ENCODE results near the gene USP10.

USP10 gene

GRCh38 chr16:84822990-84823389, 123.2 kb downstream of the USP10 start:
- H3K27me3 ChIP-seq (ENCODE audit: insufficient read depth, low read depth, severe bottlenecking), result no peaks in the 10 kb centered on the region
- H3K36me3 ChIP-seq, result no peaks in the 10 kb centered on the region
- DNase-seq, result no peak
- no peak overlapping the region for H3K4me3 ChIP-seq (ENCODE audit: low read depth, low read length)
- no peaks in the 10 kb centered on the region for H3K9me3 ChIP-seq (ENCODE audit: severe bottlenecking)
- no peak overlapping the region for H3K27ac ChIP-seq
- TF ChIP-seq CTCF (IDR thresholded peaks at IDR 0.05; ENCODE audit: low read depth, low read length), result no peak

- Histone ChIP-seq H3K9me3 (ENCODE audit: severe bottlenecking) (no peaks in the 10 kb centered on the region), H3K4me3 (ENCODE audit: low read depth, low read length) (no peak overlapping the region), H3K36me3 (no peaks in the 10 kb centered on the region), H3K27me3 (ENCODE audit: insufficient read depth, low read depth, severe bottlenecking) (no peaks in the 10 kb centered on the region), H3K27ac (no peak overlapping the region)
- DNase-seq, result no peak
- TF ChIP-seq CTCF (IDR thresholded peaks at IDR 0.05; ENCODE audit: low read depth, low read length), result no peak
Observed at GRCh38 chr16:84823484-84823883, 123.7 kb downstream of the USP10 start.

- DNase-seq, result no peak
- H3K9me3 ChIP-seq (ENCODE audit: severe bottlenecking), result no peaks in the 10 kb centered on the region
- no peak for TF ChIP-seq CTCF (IDR thresholded peaks at IDR 0.05; ENCODE audit: low read depth, low read length)
- H3K27me3 ChIP-seq (ENCODE audit: insufficient read depth, low read depth, severe bottlenecking), result no peaks in the 10 kb centered on the region
- no peaks in the 10 kb centered on the region for H3K36me3 ChIP-seq
- no peak overlapping the region for H3K4me3 ChIP-seq (ENCODE audit: low read depth, low read length)
- no peak overlapping the region for H3K27ac ChIP-seq
Observed at GRCh38 chr16:84823926-84824325, 124.1 kb downstream of the USP10 start.

- Histone ChIP-seq H3K9me3 (ENCODE audit: severe bottlenecking) (no peaks in the 10 kb centered on the region), H3K27ac (no peak overlapping the region)
Observed at GRCh38 chr16:84825896-84826557, 126.2 kb downstream of the USP10 start.

GRCh38 chr16:84826558-84826941, 126.8 kb downstream of the USP10 start:
- no peaks in the 10 kb centered on the region for H3K27me3 ChIP-seq (ENCODE audit: insufficient read depth, low read depth, severe bottlenecking)
- no peak overlapping the region for H3K27ac ChIP-seq
- no peak for DNase-seq
- no peaks in the 10 kb centered on the region for H3K36me3 ChIP-seq
- H3K9me3 ChIP-seq (ENCODE audit: severe bottlenecking), result no peaks in the 10 kb centered on the region
- no peak for TF ChIP-seq CTCF (IDR thresholded peaks at IDR 0.05; ENCODE audit: low read depth, low read length)
- H3K4me3 ChIP-seq (ENCODE audit: low read depth, low read length), result no peak overlapping the region

More at GRCh38 chr16:84825896-84826557, 126.2 kb downstream of the USP10 start:
- no peaks in the 10 kb centered on the region for H3K36me3 ChIP-seq
- TF ChIP-seq CTCF (IDR thresholded peaks at IDR 0.05; ENCODE audit: low read depth, low read length), result no peak
- DNase-seq, result no peak
- H3K27me3 ChIP-seq (ENCODE audit: insufficient read depth, low read depth, severe bottlenecking), result no peaks in the 10 kb centered on the region
- H3K4me3 ChIP-seq (ENCODE audit: low read depth, low read length), result no peak overlapping the region

GRCh38 chr16:84827131-84827574, 127.4 kb downstream of the USP10 start:
- Histone ChIP-seq H3K4me3 (ENCODE audit: low read depth, low read length) (no peak overlapping the region), H3K36me3 (no peaks in the 10 kb centered on the region), H3K27me3 (ENCODE audit: insufficient read depth, low read depth, severe bottlenecking) (no peaks in the 10 kb centered on the region), H3K27ac (no peak overlapping the region), H3K9me3 (ENCODE audit: severe bottlenecking) (no peaks in the 10 kb centered on the region)
- no peak for TF ChIP-seq CTCF (IDR thresholded peaks at IDR 0.05; ENCODE audit: low read depth, low read length)
- no peak for DNase-seq

All from WERI-Rb-1 (cell line).